IPS-18c (cell line): ENCODE results near the gene PACS1.

Experiments
- H3K4me3 ChIP-seq: 2 replicates; pipeline ENCODE4 v1.7.0; 2013; ENCODE audit warnings: low read depth, mild to moderate bottlenecking, low read length, moderate library complexity; ENCODE audit not compliant: insufficient read depth
- H3K9me3 ChIP-seq: one replicate; pipeline ENCODE4 v1.6.1; 2013; ENCODE audit warnings: mild to moderate bottlenecking, low read length, moderate library complexity; ENCODE audit not compliant: control insufficient read depth, insufficient read depth

The PACS1 gene

GRCh38 chr11:66218846-66219620 is 149.0 kb downstream of the PACS1 start:
- H3K4me3 ChIP-seq, result no peak overlapping the region
- no peaks in the 10 kb centered on the region for H3K9me3 ChIP-seq

GRCh38 chr11:66219846-66220565 is 149.9 kb downstream of the PACS1 start:
- Histone ChIP-seq H3K9me3 (no peaks in the 10 kb centered on the region), H3K4me3 (no peak overlapping the region)

- Histone ChIP-seq H3K4me3 (no peak overlapping the region), H3K9me3 (no peaks in the 10 kb centered on the region)
Measured at GRCh38 chr11:66220566-66220935, 150.5 kb downstream of the PACS1 start.

GRCh38 chr11:66221012-66221411 is 150.9 kb downstream of the PACS1 start:
- H3K9me3 ChIP-seq, result no peaks in the 10 kb centered on the region
- no peak overlapping the region for H3K4me3 ChIP-seq

- Histone ChIP-seq H3K9me3 (no peaks in the 10 kb centered on the region), H3K4me3 (no peak overlapping the region)
Measured at GRCh38 chr11:66221726-66222236, 151.7 kb downstream of the PACS1 start.

GRCh38 chr11:66222358-66223149 is 152.5 kb downstream of the PACS1 start:
- no peaks in the 10 kb centered on the region for H3K9me3 ChIP-seq
- no peak overlapping the region for H3K4me3 ChIP-seq

- no peaks in the 10 kb centered on the region for H3K9me3 ChIP-seq
- no peak overlapping the region for H3K4me3 ChIP-seq
Measured at GRCh38 chr11:66224226-66224855, 154.3 kb downstream of the PACS1 start.

GRCh38 chr11:66225066-66225465 is 155.0 kb downstream of the PACS1 start:
- no peaks in the 10 kb centered on the region for H3K9me3 ChIP-seq
- H3K4me3 ChIP-seq, result no peak overlapping the region

GRCh38 chr11:66226101-66226500 is 156.0 kb downstream of the PACS1 start:
- Histone ChIP-seq H3K4me3 (no peak overlapping the region), H3K9me3 (no peaks in the 10 kb centered on the region)

GRCh38 chr11:66227700-66228099 is 157.6 kb downstream of the PACS1 start:
- Histone ChIP-seq H3K9me3 (no peaks in the 10 kb centered on the region), H3K4me3 (no peak overlapping the region)

- no peak overlapping the region for H3K4me3 ChIP-seq
- H3K9me3 ChIP-seq, result no peaks in the 10 kb centered on the region
Measured at GRCh38 chr11:66228521-66228920, 158.4 kb downstream of the PACS1 start.

- no peak overlapping the region for H3K4me3 ChIP-seq
- H3K9me3 ChIP-seq, result no peaks in the 10 kb centered on the region
Measured at GRCh38 chr11:66230156-66230555, 160.1 kb downstream of the PACS1 start.

GRCh38 chr11:66230978-66231377 is 160.9 kb downstream of the PACS1 start:
- H3K9me3 ChIP-seq, result no peaks in the 10 kb centered on the region
- H3K4me3 ChIP-seq, result no peak overlapping the region

- no peaks in the 10 kb centered on the region for H3K9me3 ChIP-seq
- no peak overlapping the region for H3K4me3 ChIP-seq
Measured at GRCh38 chr11:66231561-66231960, 161.5 kb downstream of the PACS1 start.

- H3K4me3 ChIP-seq, result no peak overlapping the region
- H3K9me3 ChIP-seq, result no peaks in the 10 kb centered on the region
Measured at GRCh38 chr11:66232769-66233168, 162.7 kb downstream of the PACS1 start.

GRCh38 chr11:66233301-66233700 is 163.2 kb downstream of the PACS1 start:
- Histone ChIP-seq H3K9me3 (no peaks in the 10 kb centered on the region), H3K4me3 (no peak overlapping the region)

- no peak overlapping the region for H3K4me3 ChIP-seq
Measured at GRCh38 chr11:66235141-66235540, 165.1 kb downstream of the PACS1 start.

More at GRCh38 chr11:66235141-66235540, 165.1 kb downstream of the PACS1 start:
- peaks cover 2% of the 10 kb centered on the region for H3K9me3 ChIP-seq
